Measurements from ENCODE around the gene FADD.

FADD gene

GRCh38 chr11:70170596-70171210 lies 32.4 kb upstream of the FADD start:
- no peak for TF ChIP-seq CTCF (IDR thresholded peaks at IDR 0.05; ENCODE audit: control insufficient read depth, extremely low read depth, insufficient read depth)
- DNase-seq (ENCODE audit: low read depth), result no peak
- no peak overlapping the region for H3K4me3 ChIP-seq (ENCODE audit: low read depth, low read length)

GRCh38 chr11:70173018-70173417 lies 30.1 kb upstream of the FADD start:
- TF ChIP-seq CTCF (IDR thresholded peaks at IDR 0.05; ENCODE audit: control insufficient read depth, extremely low read depth, insufficient read depth), result no peak
- no peak for DNase-seq (ENCODE audit: low read depth)
- H3K4me3 ChIP-seq (ENCODE audit: low read depth, low read length), result no peak overlapping the region

- no peak for DNase-seq (ENCODE audit: low read depth)
- TF ChIP-seq CTCF (IDR thresholded peaks at IDR 0.05; ENCODE audit: control insufficient read depth, extremely low read depth, insufficient read depth), result no peak
- H3K4me3 ChIP-seq (ENCODE audit: low read depth, low read length), result no peak overlapping the region
These were observed 28.4 kb upstream of the FADD start for GRCh38 chr11:70174547-70175235.

- TF ChIP-seq CTCF (IDR thresholded peaks at IDR 0.05; ENCODE audit: control insufficient read depth, extremely low read depth, insufficient read depth), result no peak
- no peak overlapping the region for H3K4me3 ChIP-seq (ENCODE audit: low read depth, low read length)
- no peak for DNase-seq (ENCODE audit: low read depth)
These were observed 27.8 kb upstream of the FADD start for GRCh38 chr11:70175236-70175698.

- TF ChIP-seq CTCF (IDR thresholded peaks at IDR 0.05; ENCODE audit: control insufficient read depth, extremely low read depth, insufficient read depth), result peak; percentile 74
- DNase-seq (ENCODE audit: low read depth), result no peak
- no peak overlapping the region for H3K4me3 ChIP-seq (ENCODE audit: low read depth, low read length)
These were observed 26.0 kb upstream of the FADD start for GRCh38 chr11:70176940-70177689.

- DNase-seq (ENCODE audit: low read depth), result no peak
- TF ChIP-seq CTCF (IDR thresholded peaks at IDR 0.05; ENCODE audit: control insufficient read depth, extremely low read depth, insufficient read depth), result no peak
- H3K4me3 ChIP-seq (ENCODE audit: low read depth, low read length), result no peak overlapping the region
These were observed 22.2 kb upstream of the FADD start for GRCh38 chr11:70180906-70181305.
